Epithelial cell of esophagus (primary cell): Measurements from ENCODE around the gene C3.
A peak's percentile ranks its signal among the peaks of the same experiment; 100 is the strongest.

Experiments
- DNase-seq: peaks from one replicate; pipeline ENCODE4 v3.0.0; 2010; ENCODE audit warnings: low read depth
- H3K4me3 ChIP-seq: 2 replicates; pipeline ENCODE4 v1.5.1; 2011; ENCODE audit warnings: mild to moderate bottlenecking, low read length, control low read depth
- CTCF ChIP-seq: IDR thresholded peaks from 2 replicates; pipeline ENCODE4 v1.5.1; 2011; ENCODE audit warnings: low read depth, mild to moderate bottlenecking, low read length, control low read depth, inconsistent platforms; ENCODE audit not compliant: insufficient read depth; ENCODE audit errors: missing control alignments

The C3 gene

GRCh38 chr19:6738787-6739389 lies 18.4 kb upstream of the C3 start:
- H3K4me3 ChIP-seq, result peak overlapping the region; percentile 44
- DNase-seq, result peak; percentile 34
- TF ChIP-seq CTCF, result no peak

- no peak overlapping the region for H3K4me3 ChIP-seq
- TF ChIP-seq CTCF, result peak; percentile 87
- peak; percentile 90 for DNase-seq
Measured at GRCh38 chr19:6737873-6738786, 17.7 kb upstream of the C3 start.

GRCh38 chr19:6737284-6737872 lies 16.9 kb upstream of the C3 start, which contains the start of gene GPR108:
TSS of gene GPR108 (minus strand) at chr19:6737580. CDS start at chr19:6737576, 4 bp downstream.
- H3K4me3 ChIP-seq, result peak within 1 kb of the TSS; percentile 82
- DNase-seq, result peak; percentile 100

GRCh38 chr19:6736917-6737283 lies 16.4 kb upstream of the C3 start:
- DNase-seq, result no peak
- peak overlapping the region; percentile 82 for H3K4me3 ChIP-seq

More at GRCh38 chr19:6737284-6737872, 16.9 kb upstream of the C3 start, which contains the start of gene GPR108:
- no peak for TF ChIP-seq CTCF

GRCh38 chr19:6736169-6736916 lies 15.9 kb upstream of the C3 start:
- peak; percentile 90 for DNase-seq
- H3K4me3 ChIP-seq, result peak overlapping the region; percentile 82
- TF ChIP-seq CTCF, result peak; percentile 78

More at GRCh38 chr19:6736917-6737283, 16.4 kb upstream of the C3 start:
- TF ChIP-seq CTCF, result no peak

GRCh38 chr19:6735181-6735911 lies 14.9 kb upstream of the C3 start:
- no peak for DNase-seq
- H3K4me3 ChIP-seq, result no peak overlapping the region
- TF ChIP-seq CTCF, result no peak
